Neural cell (in vitro differentiated cells): Measurements from ENCODE around the gene EFCAB6. TPM values are rescaled to one million over a fixed set of nuclear protein-coding genes. Genes with fewer than 3 reads are reported as not detected.

Source experiments
- H2AFZ ChIP-seq: fragments of 200-600, 300-800 bp; sonication (generic), shearing (Covaris generic); 2 replicates; pipeline ENCODE4 v1.6.0; 2014; ENCODE audit warnings: low read depth, mild to moderate bottlenecking, antibody characterized with exemption, low read length, moderate library complexity
- H3F3A ChIP-seq: fragments of 200-600 bp; shearing (Covaris generic); 2 replicates; pipeline ENCODE4 v1.6.1; 2016; ENCODE audit warnings: mild to moderate bottlenecking, moderate library complexity, mixed read lengths, antibody characterized with exemption, low read length; ENCODE audit not compliant: insufficient read depth, poor library complexity, severe bottlenecking
- H3K27ac ChIP-seq: fragments of 200-600, 300-800 bp; sonication (generic), shearing (Covaris generic); 2 replicates; pipeline ENCODE4 v1.5.1; 2014; ENCODE audit warnings: mild to moderate bottlenecking, low read length, moderate library complexity
- H3K27me3 ChIP-seq: fragments of 300-800, 200-600 bp; sonication (generic), shearing (Covaris generic); 2 replicates; pipeline ENCODE4 v1.6.0; 2014; ENCODE audit warnings: mild to moderate bottlenecking, low read depth, low read length, moderate library complexity; ENCODE audit not compliant: insufficient read depth
- H3K36me3 ChIP-seq: fragments of 300-800, 200-600 bp; sonication (generic), shearing (Covaris generic); 2 replicates; pipeline ENCODE4 v1.5.1; 2014; ENCODE audit warnings: mild to moderate bottlenecking, antibody characterized with exemption, low read length, moderate library complexity; ENCODE audit not compliant: insufficient read depth
- H3K4me2 ChIP-seq: fragments of 300-800, 200-600 bp; sonication (generic), shearing (Covaris generic); 2 replicates; pipeline ENCODE4 v1.6.0; 2014; ENCODE audit warnings: mild to moderate bottlenecking, low read length
- H3K4me3 ChIP-seq: fragments of 300-800, 200-600 bp; sonication (generic), shearing (Covaris generic); 2 replicates; pipeline ENCODE4 v1.5.1; 2014; ENCODE audit warnings: mild to moderate bottlenecking, low read length, moderate library complexity
- H3K79me2 ChIP-seq: fragments of 200-600 bp; shearing (Covaris generic); replicated peaks from 2 replicates; pipeline ENCODE4 v1.6.0; 2014; ENCODE audit warnings: mild to moderate bottlenecking, low read length, moderate library complexity; ENCODE audit not compliant: insufficient read depth
- H3K9ac ChIP-seq: fragments of 300-800, 200-600 bp; sonication (generic), shearing (Covaris generic); 2 replicates; pipeline ENCODE4 v1.6.1; 2016; ENCODE audit warnings: mild to moderate bottlenecking, low read length, mixed read lengths
- H3K9me2 ChIP-seq: fragments of 200-600 bp; shearing (Covaris generic); 2 replicates; pipeline ENCODE4 v1.6.1; 2016; ENCODE audit warnings: mild to moderate bottlenecking, low read length, mixed read lengths; ENCODE audit not compliant: insufficient read depth
- H3K9me3 ChIP-seq: fragments of 200-600, 300-800 bp; sonication (generic), shearing (Covaris generic); 2 replicates; pipeline ENCODE4 v1.6.1; 2016; ENCODE audit warnings: mild to moderate bottlenecking, mixed run types, low read length, moderate library complexity, mixed read lengths
- H4K20me1 ChIP-seq: fragments of 200-600 bp; shearing (Covaris generic); 2 replicates; pipeline ENCODE4 v1.6.1; 2016; ENCODE audit warnings: mild to moderate bottlenecking, mixed run types; ENCODE audit not compliant: insufficient read depth
- CTCF ChIP-seq: fragments of 450-650 bp; IDR thresholded peaks from 2 replicates; pipeline ENCODE4 v1.5.1; 2014; ENCODE audit warnings: antibody characterized with exemption, mild to moderate bottlenecking, moderate library complexity; ENCODE audit not compliant: poor library complexity, severe bottlenecking
- EP300 ChIP-seq: fragments of 450-650 bp; conservative IDR thresholded peaks from 2 replicates; pipeline ENCODE4 v1.6.1; 2014; ENCODE audit warnings: antibody characterized with exemption, mild to moderate bottlenecking, moderate library complexity; ENCODE audit not compliant: poor library complexity, severe bottlenecking
- EZH2 ChIP-seq: fragments of 200-600, 300-800 bp; shearing (Covaris generic), sonication (generic); IDR thresholded peaks from 2 replicates; pipeline ENCODE4 v1.6.1; 2014; ENCODE audit warnings: antibody characterized with exemption, low read length, borderline replicate concordance, mild to moderate bottlenecking; ENCODE audit not compliant: insufficient read depth, poor library complexity, severe bottlenecking
- MXI1 ChIP-seq: fragments of 450-650 bp; conservative IDR thresholded peaks from 2 replicates; pipeline ENCODE4 v1.6.1; 2014; ENCODE audit warnings: antibody characterized with exemption, mild to moderate bottlenecking; ENCODE audit not compliant: poor library complexity, severe bottlenecking
- POLR2AphosphoS5 ChIP-seq: IDR thresholded peaks from 2 replicates; pipeline ENCODE4 v1.6.1; 2012
- RAD21 ChIP-seq: fragments of 450-650 bp; conservative IDR thresholded peaks from 2 replicates; pipeline ENCODE4 v1.6.1; 2014; ENCODE audit warnings: antibody characterized with exemption, mild to moderate bottlenecking, moderate library complexity
- REST ChIP-seq: IDR thresholded peaks from 2 replicates; pipeline ENCODE4 v1.6.1; 2012; ENCODE audit warnings: borderline replicate concordance
- SMC3 ChIP-seq: fragments of 450-650 bp; conservative IDR thresholded peaks from 2 replicates; pipeline ENCODE4 v1.6.1; 2014; ENCODE audit warnings: antibody characterized with exemption, mild to moderate bottlenecking, moderate library complexity; ENCODE audit not compliant: poor library complexity
- TAF1 ChIP-seq: IDR thresholded peaks from 2 replicates; pipeline ENCODE4 v1.6.1; 2012; ENCODE audit warnings: low read depth
- polyA plus RNA-seq: library from polyadenylated mRNA; depleted of rRNA; stranded (reverse); fragments of >200 nt; gene quantifications from 2 replicates; pipeline ENCODE4 v1.2.3, GENCODE V29; 2014

EFCAB6 gene
- polyA plus RNA-seq, 1 donor from 2014 or later: 1.4 TPM

GRCh38 chr22:43851058-43851978, 39.2 kb upstream of the EFCAB6 start:
- Histone ChIP-seq H2AFZ (no peak overlapping the region), H3K4me2 (no peak overlapping the region), H3K9ac (no peak overlapping the region), H3K9me2 (no peaks in the 10 kb centered on the region), H3K27ac (no peak overlapping the region), H4K20me1 (no peaks in the 10 kb centered on the region), H3K4me3 (no peak overlapping the region), H3K9me3 (no peaks in the 10 kb centered on the region), H3K36me3 (no peaks in the 10 kb centered on the region), H3K79me2 (no peaks in the 10 kb centered on the region), H3K27me3 (no peaks in the 10 kb centered on the region), H3F3A (no peaks in the 10 kb centered on the region)
- TF ChIP-seq REST: no peak
- TF ChIP-seq EZH2: no peak

- H3K9ac ChIP-seq: no peak overlapping the region
- H3K27me3 ChIP-seq: no peaks in the 10 kb centered on the region
- no peaks in the 10 kb centered on the region for H4K20me1 ChIP-seq
- no peaks in the 10 kb centered on the region for H3K9me2 ChIP-seq
- no peak overlapping the region for H3K27ac ChIP-seq
- no peaks in the 10 kb centered on the region for H3K36me3 ChIP-seq
- H3K4me2 ChIP-seq: no peak overlapping the region
- no peak overlapping the region for H3K4me3 ChIP-seq
- H3F3A ChIP-seq: no peaks in the 10 kb centered on the region
- no peaks in the 10 kb centered on the region for H3K79me2 ChIP-seq
- H2AFZ ChIP-seq: no peak overlapping the region
- TF ChIP-seq REST: no peak
- no peak for TF ChIP-seq POLR2AphosphoS5
- TF ChIP-seq EP300: no peak
- H3K9me3 ChIP-seq: no peaks in the 10 kb centered on the region
These were observed 38.4 kb upstream of the EFCAB6 start for GRCh38 chr22:43850529-43850928.

GRCh38 chr22:43849731-43850130, 37.6 kb upstream of the EFCAB6 start:
- Histone ChIP-seq H2AFZ (no peak overlapping the region), H3K79me2 (no peaks in the 10 kb centered on the region), H3K36me3 (no peaks in the 10 kb centered on the region), H3K27ac (no peak overlapping the region), H3K9me2 (no peaks in the 10 kb centered on the region), H3K9me3 (no peaks in the 10 kb centered on the region), H4K20me1 (no peaks in the 10 kb centered on the region), H3K27me3 (no peaks in the 10 kb centered on the region), H3F3A (no peaks in the 10 kb centered on the region), H3K4me2 (no peak overlapping the region), H3K4me3 (no peak overlapping the region), H3K9ac (no peak overlapping the region)
- TF ChIP-seq CTCF: no peak
- no peak for TF ChIP-seq MXI1
- TF ChIP-seq RAD21: no peak
- no peak for TF ChIP-seq SMC3
- TF ChIP-seq POLR2AphosphoS5: no peak
- TF ChIP-seq TAF1: no peak
